Measurements from ENCODE around the gene RANBP1.

The RANBP1 gene

DNA sequence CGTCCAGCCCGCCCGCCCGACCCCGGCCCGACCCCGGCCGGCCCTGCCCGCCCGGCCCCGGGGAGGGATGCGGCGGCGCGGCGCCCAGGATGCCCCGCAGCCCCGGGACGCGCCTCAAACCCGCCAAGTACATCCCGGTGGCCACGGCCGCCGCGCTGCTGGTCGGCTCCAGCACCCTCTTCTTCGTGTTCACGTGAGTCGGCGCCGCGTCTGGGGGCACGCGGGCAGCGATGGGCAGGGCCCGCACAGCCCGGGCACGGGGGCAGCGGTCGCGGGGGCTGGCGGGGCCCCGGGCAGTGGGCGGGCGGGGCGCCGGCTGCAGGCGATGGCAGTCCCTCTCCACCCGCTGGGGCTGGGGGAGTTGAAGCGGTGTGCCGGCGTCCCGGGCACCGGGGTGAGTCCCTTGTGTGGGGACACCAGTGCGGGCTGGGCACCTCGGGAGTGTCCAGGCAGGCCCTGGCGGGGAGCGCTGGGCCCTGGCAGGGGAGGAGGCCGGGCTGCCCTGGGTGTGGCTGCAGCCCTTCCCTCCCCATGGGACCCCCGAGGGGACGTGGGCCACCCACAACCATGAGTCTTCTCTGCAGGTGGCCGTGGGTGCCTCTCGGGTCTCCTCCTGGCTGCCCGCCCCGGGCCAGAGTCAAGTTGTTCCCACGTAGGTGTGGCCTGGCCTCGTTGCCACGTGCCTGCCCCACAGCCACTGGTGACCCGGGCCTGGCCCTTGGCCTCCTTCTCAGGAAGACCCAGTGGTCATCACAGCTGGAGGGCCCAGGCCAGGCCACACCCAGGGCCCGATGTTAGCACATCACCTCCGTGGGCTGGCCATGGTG lies 16.2 kb downstream of the RANBP1 start:
- in situ Hi-C loops (cut with MboI; ENCODE audit: low pct_unique_long_range_greater_than_20kb, low sequenced_read_pairs): no loop called here
- DNase-seq: no peak

GRCh38 chr22:20132686-20133246 lies 16.9 kb downstream of the RANBP1 start:
- in situ Hi-C loops (cut with MboI; ENCODE audit: low pct_unique_long_range_greater_than_20kb, low sequenced_read_pairs): no loop called here
- DNase-seq: no peak

DNA sequence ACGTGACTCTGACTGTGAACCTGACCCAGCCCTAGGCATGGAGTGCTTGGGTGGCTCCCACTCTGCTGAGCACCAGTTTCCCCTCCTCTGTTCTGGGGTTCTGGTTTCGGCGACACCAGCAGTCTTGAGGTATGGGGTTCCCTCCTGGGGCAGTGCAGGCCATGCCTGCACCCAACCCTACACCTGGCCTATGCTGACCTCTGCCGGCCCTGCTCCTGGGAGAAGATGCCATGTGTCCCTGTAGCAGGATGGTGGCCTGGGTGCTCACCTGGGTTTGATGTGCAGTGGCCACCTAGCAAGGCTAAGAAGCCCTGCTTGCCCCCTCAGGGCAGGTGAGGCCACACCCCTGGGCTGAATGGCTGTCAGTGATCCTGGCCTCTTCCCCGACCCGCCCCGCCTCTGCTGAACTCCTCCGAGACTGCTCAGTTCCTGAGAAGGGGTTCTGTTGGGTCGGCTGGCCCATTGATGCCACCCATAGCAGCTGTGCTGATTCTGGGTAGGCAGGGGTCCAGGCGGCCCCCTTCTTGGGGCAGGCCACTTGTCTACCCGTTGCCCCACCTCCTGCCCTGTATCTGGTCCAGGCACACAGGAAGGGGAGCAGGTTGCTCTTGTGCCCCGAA lies 18.1 kb downstream of the RANBP1 start:
- in situ Hi-C loops (cut with MboI; ENCODE audit: low pct_unique_long_range_greater_than_20kb, low sequenced_read_pairs): no loop called here

GRCh38 chr22:20135265-20135664 lies 19.4 kb downstream of the RANBP1 start:
- DNase-seq: no peak
- in situ Hi-C loops (cut with MboI; ENCODE audit: low pct_unique_long_range_greater_than_20kb, low sequenced_read_pairs): no loop called here

More for the DNA sequence above, 18.1 kb downstream of the RANBP1 start:
- no peak for DNase-seq

GRCh38 chr22:20135806-20136602 lies 20.1 kb downstream of the RANBP1 start:
- DNase-seq: no peak
- in situ Hi-C loops (cut with MboI; ENCODE audit: low pct_unique_long_range_greater_than_20kb, low sequenced_read_pairs): no loop called here

DNA sequence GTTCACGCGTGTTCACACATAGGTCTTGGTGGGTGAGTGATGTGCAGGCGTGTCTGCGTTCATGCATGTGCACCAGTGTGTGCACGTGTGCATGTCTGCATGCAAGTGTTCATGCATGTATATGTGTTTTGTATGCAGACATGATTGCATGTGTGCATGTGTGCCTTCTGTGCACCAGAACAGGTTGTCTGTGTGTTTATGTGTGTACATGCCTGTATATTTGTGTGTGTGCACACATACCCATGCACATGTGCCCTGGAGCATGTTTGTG lies 20.6 kb downstream of the RANBP1 start:
- in situ Hi-C loops (cut with MboI; ENCODE audit: low pct_unique_long_range_greater_than_20kb, low sequenced_read_pairs): no loop called here
- no peak for DNase-seq

DNA sequence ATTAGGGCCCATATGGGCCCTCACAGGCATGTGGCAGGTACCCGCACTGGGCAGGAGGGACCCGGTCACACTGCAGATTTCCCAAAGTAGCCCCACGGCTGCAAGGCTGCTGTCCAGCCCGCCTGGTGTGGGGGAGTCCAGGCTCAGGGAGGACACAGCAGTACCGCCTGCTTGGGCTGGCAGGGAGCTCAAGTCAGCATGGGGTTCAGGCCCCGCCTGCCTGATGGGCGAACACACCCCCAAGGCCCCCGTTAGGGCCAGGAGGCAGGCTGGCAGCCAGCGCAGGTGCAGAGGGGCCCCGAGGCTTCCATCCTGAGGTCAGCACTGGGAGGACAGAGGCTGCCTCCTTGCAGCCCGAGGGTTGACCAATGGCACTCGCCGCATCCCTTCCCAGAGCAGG lies 21.2 kb downstream of the RANBP1 start:
- in situ Hi-C loops (cut with MboI; ENCODE audit: low pct_unique_long_range_greater_than_20kb, low sequenced_read_pairs): no loop called here

GRCh38 chr22:20137671-20138416 lies 21.9 kb downstream of the RANBP1 start:
- in situ Hi-C loops (cut with MboI; ENCODE audit: low pct_unique_long_range_greater_than_20kb, low sequenced_read_pairs): no loop called here
- DNase-seq: no peak

More for the DNA sequence above, 21.2 kb downstream of the RANBP1 start:
- no peak for DNase-seq

- in situ Hi-C loops (cut with MboI; ENCODE audit: low pct_unique_long_range_greater_than_20kb, low sequenced_read_pairs): no loop called here
- no peak for DNase-seq
Observed at GRCh38 chr22:20138417-20138738, 22.5 kb downstream of the RANBP1 start.

DNA sequence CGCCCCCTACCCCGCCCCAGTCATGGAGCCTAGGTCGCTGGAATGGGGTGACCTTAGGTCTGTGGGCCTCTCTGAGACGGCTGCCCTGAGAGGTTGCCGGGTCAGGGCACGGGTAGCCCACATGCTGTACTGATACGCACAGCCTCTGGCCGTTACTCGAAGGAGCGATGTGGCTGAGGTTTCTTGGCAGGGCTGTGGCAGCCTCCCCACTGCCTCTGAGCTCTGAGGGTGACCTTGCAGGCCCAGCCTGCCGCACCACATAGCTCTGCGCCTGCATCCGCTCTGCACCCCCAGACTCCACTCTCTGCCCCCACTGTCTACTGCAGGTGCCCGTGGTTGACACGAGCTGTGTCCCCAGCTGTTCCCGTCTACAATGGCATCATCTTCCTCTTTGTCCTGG lies 23.0 kb downstream of the RANBP1 start:
- DNase-seq: no peak
- in situ Hi-C loops (cut with MboI; ENCODE audit: low pct_unique_long_range_greater_than_20kb, low sequenced_read_pairs): no loop called here

DNA sequence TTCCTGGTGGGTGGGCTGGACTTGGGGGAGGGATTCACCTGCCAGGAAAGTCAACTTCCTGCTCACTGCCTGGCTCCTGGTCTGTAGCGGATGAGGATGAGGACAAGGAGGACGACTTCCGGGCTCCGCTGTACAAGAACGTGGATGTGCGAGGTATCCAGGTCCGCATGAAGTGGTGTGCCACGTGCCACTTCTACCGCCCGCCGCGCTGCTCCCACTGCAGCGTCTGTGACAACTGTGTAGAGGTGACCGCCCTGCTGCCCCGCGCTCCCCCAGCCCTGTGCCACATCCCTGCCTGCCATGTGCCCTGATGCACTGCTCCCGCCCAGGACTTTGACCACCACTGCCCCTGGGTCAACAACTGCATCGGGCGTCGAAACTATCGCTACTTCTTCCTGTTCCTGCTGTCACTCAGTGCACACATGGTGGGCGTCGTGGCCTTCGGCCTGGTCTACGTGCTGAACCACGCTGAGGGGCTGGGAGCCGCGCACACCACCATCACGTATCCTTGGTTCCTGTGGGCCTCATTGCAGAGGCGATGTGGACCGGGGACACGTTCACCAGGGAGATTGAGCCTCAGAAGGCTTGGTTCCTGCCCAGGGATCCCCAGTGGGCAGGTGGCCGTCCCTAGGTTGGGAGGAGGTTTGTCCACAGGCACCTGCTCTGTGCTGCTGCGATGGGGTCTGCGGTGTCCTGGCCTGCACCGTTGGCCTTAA lies 23.6 kb downstream of the RANBP1 start:
- in situ Hi-C loops (cut with MboI; ENCODE audit: low pct_unique_long_range_greater_than_20kb, low sequenced_read_pairs): no loop called here
- no peak for DNase-seq

DNA sequence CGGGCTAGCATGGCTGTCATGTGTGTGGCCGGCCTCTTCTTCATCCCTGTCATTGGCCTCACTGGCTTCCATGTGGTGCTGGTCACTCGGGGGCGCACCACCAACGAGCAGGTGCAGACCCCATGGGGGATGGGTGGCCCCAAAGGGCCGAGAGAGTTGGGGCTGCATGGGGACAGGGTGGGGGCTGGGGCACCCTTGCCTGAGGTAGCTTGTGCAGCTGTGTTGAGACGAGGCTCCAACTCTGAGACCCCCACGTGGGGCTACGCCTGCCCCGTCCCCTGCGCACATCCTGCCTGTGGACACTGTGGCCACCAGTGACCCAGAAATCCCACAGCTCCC lies 24.2 kb downstream of the RANBP1 start:
- in situ Hi-C loops (cut with MboI; ENCODE audit: low pct_unique_long_range_greater_than_20kb, low sequenced_read_pairs): no loop called here
- DNase-seq: no peak

DNA sequence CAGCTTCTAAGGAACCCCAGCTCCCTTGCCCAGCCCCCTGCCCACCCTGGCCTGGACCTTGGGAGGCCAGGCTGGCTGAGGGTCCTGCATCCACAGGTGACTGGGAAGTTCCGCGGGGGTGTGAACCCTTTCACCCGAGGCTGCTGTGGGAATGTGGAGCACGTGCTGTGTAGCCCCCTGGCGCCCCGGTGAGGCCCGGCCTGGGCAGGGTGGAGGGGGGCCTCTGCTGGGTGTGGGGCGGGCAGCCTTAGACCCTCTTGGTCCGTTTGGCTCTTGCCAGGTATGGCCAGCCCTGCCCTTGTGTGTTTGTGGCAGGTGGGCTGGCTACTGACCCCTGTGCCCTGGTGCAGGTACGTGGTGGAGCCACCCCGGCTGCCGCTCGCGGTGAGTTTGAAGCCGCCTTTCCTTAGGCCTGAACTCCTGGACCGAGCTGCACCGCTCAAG lies 24.6 kb downstream of the RANBP1 start:
- in situ Hi-C loops (cut with MboI; ENCODE audit: low pct_unique_long_range_greater_than_20kb, low sequenced_read_pairs): no loop called here
- DNase-seq: no peak

GRCh38 chr22:20141186-20142077 lies 25.5 kb downstream of the RANBP1 start:
- no peak for DNase-seq
- in situ Hi-C loops (cut with MboI; ENCODE audit: low pct_unique_long_range_greater_than_20kb, low sequenced_read_pairs): no loop called here

- in situ Hi-C loops (cut with MboI; ENCODE audit: low pct_unique_long_range_greater_than_20kb, low sequenced_read_pairs): no loop called here
- DNase-seq: no peak
Observed at GRCh38 chr22:20142711-20143621, 27.1 kb downstream of the RANBP1 start.

- in situ Hi-C loops (cut with MboI; ENCODE audit: low pct_unique_long_range_greater_than_20kb, low sequenced_read_pairs): no loop called here
- no peak for DNase-seq
Observed at GRCh38 chr22:20143883-20144665, 28.2 kb downstream of the RANBP1 start.

Measured in KBM-7 (cell line).